ENCODE measurements around the gene IQSEC1. TPM values are rescaled to one million over a fixed set of nuclear protein-coding genes. Genes with fewer than 3 reads are reported as not detected.

Gene IQSEC1
- 33.2 and 34.2 TPM in 2 replicates for total RNA-seq
- long read RNA-seq, partial matches to known transcripts: 33 of 34 reads
- long read RNA-seq, other reads (novel, unspliced or antisense): 1 of 34 reads

DNA sequence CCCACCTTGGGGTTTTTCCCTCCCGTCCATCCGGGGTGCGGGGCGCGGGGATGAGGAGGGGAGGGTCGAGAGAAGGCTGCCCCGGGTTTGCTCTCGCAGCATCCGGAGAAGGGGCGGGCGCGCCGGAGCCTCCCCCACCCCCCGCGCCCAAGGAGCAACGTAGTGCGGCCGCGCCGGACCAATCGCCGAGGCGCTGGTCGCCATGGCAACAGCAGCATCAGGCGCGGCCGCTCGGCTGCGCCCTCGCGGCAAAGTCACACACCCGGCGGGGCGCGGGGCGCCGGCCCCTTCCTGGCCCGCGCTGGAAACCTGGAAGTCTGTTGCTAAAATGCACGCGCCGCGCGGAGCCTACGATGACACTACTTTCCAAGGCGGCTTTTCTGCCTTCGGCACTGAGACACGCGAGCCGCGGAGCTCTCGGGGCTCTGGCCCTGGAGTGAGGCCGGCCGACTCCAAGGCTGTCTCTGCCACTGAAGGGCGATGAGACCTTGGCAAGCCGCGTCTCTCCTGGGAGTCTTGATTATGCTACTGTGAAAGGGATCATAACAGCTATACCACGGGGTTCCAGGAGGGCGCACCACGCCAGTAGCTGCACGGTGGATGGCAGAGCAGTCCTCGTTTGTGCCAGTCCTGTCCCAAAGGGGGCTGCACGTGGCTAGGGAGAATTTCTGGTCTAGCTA, at the start of gene IQSEC1:
IQSEC1 (minus strand) TSS at position 104 of the 680 bp plus-strand sequence. CDS start 415 bp downstream, outside the sequence.
- DNase-seq (ENCODE audit: low spot score, unreplicated experiment): no peak
- Mint-ChIP-seq H3K27ac (no peak within 1 kb of the TSS), H3K4me3 (ENCODE audit: low read depth) (no peak within 1 kb of the TSS), H3K9me3 (ENCODE audit: low read depth) (no peaks in the 10 kb centered on the region), H3K4me1 (ENCODE audit: low read depth) (peaks cover 1% of the 10 kb centered on the region), H3K27me3 (peaks cover 65% of the 10 kb centered on the region), H3K36me3 (ENCODE audit: insufficient read depth) (no peaks in the 10 kb centered on the region)
- TF ChIP-seq, protein P1, sequence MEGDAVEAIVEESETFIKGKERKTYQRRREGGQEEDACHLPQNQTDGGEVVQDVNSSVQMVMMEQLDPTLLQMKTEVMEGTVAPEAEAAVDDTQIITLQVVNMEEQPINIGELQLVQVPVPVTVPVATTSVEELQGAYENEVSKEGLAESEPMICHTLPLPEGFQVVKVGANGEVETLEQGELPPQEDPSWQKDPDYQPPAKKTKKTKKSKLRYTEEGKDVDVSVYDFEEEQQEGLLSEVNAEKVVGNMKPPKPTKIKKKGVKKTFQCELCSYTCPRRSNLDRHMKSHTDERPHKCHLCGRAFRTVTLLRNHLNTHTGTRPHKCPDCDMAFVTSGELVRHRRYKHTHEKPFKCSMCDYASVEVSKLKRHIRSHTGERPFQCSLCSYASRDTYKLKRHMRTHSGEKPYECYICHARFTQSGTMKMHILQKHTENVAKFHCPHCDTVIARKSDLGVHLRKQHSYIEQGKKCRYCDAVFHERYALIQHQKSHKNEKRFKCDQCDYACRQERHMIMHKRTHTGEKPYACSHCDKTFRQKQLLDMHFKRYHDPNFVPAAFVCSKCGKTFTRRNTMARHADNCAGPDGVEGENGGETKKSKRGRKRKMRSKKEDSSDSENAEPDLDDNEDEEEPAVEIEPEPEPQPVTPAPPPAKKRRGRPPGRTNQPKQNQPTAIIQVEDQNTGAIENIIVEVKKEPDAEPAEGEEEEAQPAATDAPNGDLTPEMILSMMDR (IDR thresholded peaks at IDR 0.05; ENCODE audit: unreplicated experiment): no peak

DNA sequence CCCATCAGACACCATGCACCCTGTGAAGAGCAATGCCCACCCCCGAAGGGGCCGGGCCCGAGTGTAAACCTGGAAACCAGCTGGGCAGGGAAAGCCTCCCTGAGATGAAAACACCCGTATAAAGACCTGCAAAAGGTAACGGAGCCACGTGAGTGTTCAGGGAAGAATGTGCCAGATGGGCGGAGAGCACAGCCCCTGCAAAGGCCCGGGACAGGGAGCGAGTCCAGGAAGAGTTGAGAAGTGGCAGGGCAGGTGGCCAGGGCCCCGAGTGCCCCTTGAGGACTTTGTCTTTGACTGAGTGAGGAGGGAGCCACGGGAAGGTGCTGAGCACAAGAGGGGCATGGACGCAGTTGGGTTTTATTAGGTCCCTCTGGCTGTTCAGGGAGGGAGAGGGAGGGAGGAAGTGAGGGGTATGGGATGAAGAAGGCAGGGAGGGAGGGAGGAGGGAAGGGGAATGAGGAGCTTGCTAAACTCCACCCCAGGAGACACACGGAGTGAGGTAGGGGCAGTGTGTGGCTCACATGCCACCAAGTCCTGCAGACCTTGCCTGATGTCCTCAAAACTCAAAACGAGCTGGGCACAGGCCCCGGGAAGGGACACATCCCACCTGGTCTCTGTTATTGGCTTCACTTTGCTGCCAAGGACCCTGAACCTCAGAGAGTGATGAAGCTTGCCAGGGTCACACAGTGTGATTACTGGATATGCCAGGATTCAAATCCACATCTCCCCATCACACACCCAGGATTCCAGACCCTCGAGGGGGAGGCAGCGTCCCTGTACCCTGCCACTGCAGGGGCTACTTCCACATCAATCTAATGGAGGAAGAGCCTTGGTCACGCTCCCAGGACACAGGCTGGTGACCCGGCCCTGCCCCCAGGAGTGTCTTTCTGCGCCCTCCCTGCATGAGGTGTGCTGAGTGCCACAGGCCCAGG, 49.1 kb upstream of the IQSEC1 start:
- Mint-ChIP-seq H3K4me1 (ENCODE audit: low read depth) (no peaks in the 10 kb centered on the region), H3K36me3 (ENCODE audit: insufficient read depth) (no peaks in the 10 kb centered on the region), H3K4me3 (ENCODE audit: low read depth) (no peak overlapping the region), H3K9me3 (ENCODE audit: low read depth) (no peaks in the 10 kb centered on the region), H3K27me3 (peaks cover 3% of the 10 kb centered on the region), H3K27ac (no peak overlapping the region)
- TF ChIP-seq, protein P1 (IDR thresholded peaks at IDR 0.05; ENCODE audit: unreplicated experiment): no peak
- DNase-seq (ENCODE audit: low spot score, unreplicated experiment): no peak

DNA sequence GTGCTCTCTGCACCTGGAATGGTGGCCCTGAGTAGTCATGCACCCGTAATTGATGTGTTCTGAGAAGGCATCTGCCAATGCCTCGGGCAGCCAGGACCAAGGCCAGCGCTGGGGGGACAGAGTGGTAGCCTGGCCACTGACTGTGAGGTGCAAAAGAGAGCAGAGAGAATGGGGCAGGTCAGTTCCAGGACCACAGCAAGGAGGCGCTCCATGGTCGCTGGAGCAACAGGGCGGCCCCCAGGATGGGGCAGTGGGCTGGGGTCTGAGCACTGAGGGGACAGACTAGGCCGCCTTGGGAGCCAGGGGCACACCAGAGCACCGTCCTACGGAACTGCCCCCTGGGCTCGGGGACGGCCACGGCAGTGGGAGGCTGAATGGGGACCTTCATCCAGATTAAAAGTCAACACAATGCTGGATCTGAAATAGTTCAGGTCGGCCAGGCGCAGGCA, 48.3 kb upstream of the IQSEC1 start:
- Mint-ChIP-seq H3K36me3 (ENCODE audit: insufficient read depth) (no peaks in the 10 kb centered on the region), H3K27me3 (peaks cover 3% of the 10 kb centered on the region), H3K4me3 (ENCODE audit: low read depth) (no peak overlapping the region), H3K9me3 (ENCODE audit: low read depth) (no peaks in the 10 kb centered on the region), H3K4me1 (ENCODE audit: low read depth) (no peaks in the 10 kb centered on the region), H3K27ac (no peak overlapping the region)
- TF ChIP-seq, protein P1 (IDR thresholded peaks at IDR 0.05; ENCODE audit: unreplicated experiment): no peak
- DNase-seq (ENCODE audit: low spot score, unreplicated experiment): no peak

DNA sequence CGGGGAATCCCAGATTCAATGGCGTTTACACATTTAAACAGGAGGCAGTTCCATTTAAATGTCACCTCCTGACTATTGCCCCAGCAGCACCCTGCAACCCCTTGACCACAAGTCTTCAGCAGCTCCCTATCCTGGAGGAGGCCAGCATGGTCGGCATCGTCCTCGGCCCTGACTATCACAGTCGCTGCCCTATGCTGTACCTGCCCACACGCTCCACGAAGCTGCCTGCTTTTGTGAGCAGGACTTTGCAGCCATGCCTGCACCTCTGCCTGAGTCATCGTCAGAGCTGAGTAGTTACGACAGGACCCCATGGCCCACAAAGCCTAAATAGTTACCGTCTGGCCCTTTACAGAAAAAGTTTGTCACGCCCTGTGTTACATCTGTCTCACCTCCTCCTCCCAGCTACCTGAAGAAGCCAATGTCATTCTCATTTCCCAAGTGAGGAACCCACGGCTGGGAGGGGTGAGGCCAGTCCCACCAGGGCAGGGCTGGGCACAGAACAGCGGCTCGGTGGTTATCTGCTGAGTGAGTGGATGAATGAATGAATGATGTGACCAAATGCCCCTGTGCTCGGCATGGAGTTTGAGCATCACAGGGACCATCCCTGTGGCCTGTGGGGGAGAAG, 47.8 kb upstream of the IQSEC1 start:
- Mint-ChIP-seq H3K27me3 (peaks cover 3% of the 10 kb centered on the region), H3K27ac (no peak overlapping the region), H3K4me1 (ENCODE audit: low read depth) (no peaks in the 10 kb centered on the region), H3K4me3 (ENCODE audit: low read depth) (no peak overlapping the region), H3K36me3 (ENCODE audit: insufficient read depth) (no peaks in the 10 kb centered on the region), H3K9me3 (ENCODE audit: low read depth) (no peaks in the 10 kb centered on the region)
- TF ChIP-seq, protein P1 (IDR thresholded peaks at IDR 0.05; ENCODE audit: unreplicated experiment): no peak
- DNase-seq (ENCODE audit: low spot score, unreplicated experiment): no peak
